ENCODE data around the gene ZNF142.

GRCh38 chr2:218607436-218608115 is 51.8 kb downstream of the ZNF142 start, which contains the start of gene PLCD4:
- TF ChIP-seq CTCF (IDR thresholded peaks at IDR 0.05) (no peak), POLR2AphosphoS5 (IDR thresholded peaks at IDR 0.05) (no peak), POLR2A (IDR thresholded peaks at IDR 0.05) (no peak)

Measured in suprapubic skin (tissue), 4 donors.